Mesothelial cell of epicardium (in vitro differentiated cells): ENCODE data around the gene ENTR1. TPM values are rescaled to one million over a fixed set of nuclear protein-coding genes. Genes with fewer than 3 reads are reported as not detected.

ENCODE experiments used
- DNase-seq, 2 experiments: peaks; one replicate each; pipeline ENCODE4 v3.0.0; 2021; ENCODE audit warnings: low spot score in 2 of 2; ENCODE audit not compliant: unreplicated experiment in 2 of 2
- H3K27ac Mint-ChIP-seq: 2 replicates; pipeline ENCODE4 v1.8.0; 2021; ENCODE audit warnings: mixed read lengths
- H3K27me3 Mint-ChIP-seq: 2 replicates; pipeline ENCODE4 v1.8.0; 2021; ENCODE audit warnings: low read depth, mixed read lengths
- H3K36me3 Mint-ChIP-seq: 2 replicates; pipeline ENCODE4 v1.8.0; 2021; ENCODE audit warnings: mixed read lengths
- H3K4me1 Mint-ChIP-seq: 2 replicates; pipeline ENCODE4 v1.8.0; 2021; ENCODE audit warnings: mixed read lengths
- H3K4me3 Mint-ChIP-seq: 2 replicates; pipeline ENCODE4 v1.8.0; 2021; ENCODE audit warnings: mild to moderate bottlenecking, moderate library complexity, mixed read lengths
- H3K9me3 Mint-ChIP-seq: 2 replicates; pipeline ENCODE4 v1.8.0; 2021; ENCODE audit warnings: mixed read lengths
- total RNA-seq: library from RNA; stranded (reverse); gene quantifications from 3 replicates; pipeline ENCODE4 v1.2.1, GENCODE V29; 2021
- TF ChIP-seq, protein P1 (sequence below): fragments of 200-600 bp; sonication (generic); IDR thresholded peaks from one replicate; pipeline ENCODE4 v1.5.0; 2021; ENCODE audit warnings: antibody characterized with exemption; ENCODE audit not compliant: unreplicated experiment

The ENTR1 gene
- total RNA-seq: 67.3 to 72.1 TPM (median 71.9 TPM) in 3 replicates

- H3K36me3 Mint-ChIP-seq: peaks cover 27% of the 10 kb centered on the region
- DNase-seq: peak; percentile 84 to 96
Measured at GRCh38 chr9:136410500-136411287, at the start of gene ENTR1, which contains the start of gene PMPCA. Gene ENTR1 (minus strand): TSS chr9:136410614. CDS start chr9:136410397, 217 bp downstream. Gene PMPCA (plus strand): TSS chr9:136410658. CDS start chr9:136410669, 11 bp downstream.

DNA sequence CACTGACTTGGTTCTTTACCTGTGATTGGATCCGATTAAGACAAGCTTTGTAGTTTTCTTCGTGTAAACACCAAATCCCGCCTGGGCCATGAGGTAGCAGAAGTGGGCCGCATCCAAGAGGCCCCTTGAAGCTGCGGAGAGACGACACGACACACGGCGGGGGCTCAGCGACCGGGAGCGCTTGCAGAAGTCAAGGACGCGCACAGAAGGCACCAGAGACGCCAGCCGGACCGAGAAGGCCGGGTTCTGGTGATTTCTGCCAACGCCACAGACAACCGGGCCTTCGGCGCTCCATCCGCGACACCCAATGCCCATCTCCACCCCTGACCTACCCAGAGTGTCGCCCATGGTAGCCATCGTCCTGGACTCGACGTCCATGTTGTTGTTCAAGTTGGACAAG, 49.0 kb upstream of the ENTR1 start:
- no peak overlapping the region for H3K4me3 Mint-ChIP-seq
- peaks cover 49% of the 10 kb centered on the region for H3K36me3 Mint-ChIP-seq
- H3K9me3 Mint-ChIP-seq: no peaks in the 10 kb centered on the region
- no peaks in the 10 kb centered on the region for H3K27me3 Mint-ChIP-seq
- no peak overlapping the region for H3K27ac Mint-ChIP-seq
- no peak for DNase-seq
- TF ChIP-seq, protein P1, sequence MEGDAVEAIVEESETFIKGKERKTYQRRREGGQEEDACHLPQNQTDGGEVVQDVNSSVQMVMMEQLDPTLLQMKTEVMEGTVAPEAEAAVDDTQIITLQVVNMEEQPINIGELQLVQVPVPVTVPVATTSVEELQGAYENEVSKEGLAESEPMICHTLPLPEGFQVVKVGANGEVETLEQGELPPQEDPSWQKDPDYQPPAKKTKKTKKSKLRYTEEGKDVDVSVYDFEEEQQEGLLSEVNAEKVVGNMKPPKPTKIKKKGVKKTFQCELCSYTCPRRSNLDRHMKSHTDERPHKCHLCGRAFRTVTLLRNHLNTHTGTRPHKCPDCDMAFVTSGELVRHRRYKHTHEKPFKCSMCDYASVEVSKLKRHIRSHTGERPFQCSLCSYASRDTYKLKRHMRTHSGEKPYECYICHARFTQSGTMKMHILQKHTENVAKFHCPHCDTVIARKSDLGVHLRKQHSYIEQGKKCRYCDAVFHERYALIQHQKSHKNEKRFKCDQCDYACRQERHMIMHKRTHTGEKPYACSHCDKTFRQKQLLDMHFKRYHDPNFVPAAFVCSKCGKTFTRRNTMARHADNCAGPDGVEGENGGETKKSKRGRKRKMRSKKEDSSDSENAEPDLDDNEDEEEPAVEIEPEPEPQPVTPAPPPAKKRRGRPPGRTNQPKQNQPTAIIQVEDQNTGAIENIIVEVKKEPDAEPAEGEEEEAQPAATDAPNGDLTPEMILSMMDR: no peak
- no peaks in the 10 kb centered on the region for H3K4me1 Mint-ChIP-seq

More at GRCh38 chr9:136410500-136411287, at the start of gene ENTR1, which contains the start of gene PMPCA:
- H3K4me3 Mint-ChIP-seq: peak within 1 kb of the TSS; percentile 90
- H3K4me1 Mint-ChIP-seq: peaks cover 30% of the 10 kb centered on the region
- TF ChIP-seq, protein P1: no peak
- H3K27ac Mint-ChIP-seq: peak within 1 kb of the TSS; percentile 97
- H3K27me3 Mint-ChIP-seq: no peaks in the 10 kb centered on the region
- H3K9me3 Mint-ChIP-seq: no peaks in the 10 kb centered on the region

DNA sequence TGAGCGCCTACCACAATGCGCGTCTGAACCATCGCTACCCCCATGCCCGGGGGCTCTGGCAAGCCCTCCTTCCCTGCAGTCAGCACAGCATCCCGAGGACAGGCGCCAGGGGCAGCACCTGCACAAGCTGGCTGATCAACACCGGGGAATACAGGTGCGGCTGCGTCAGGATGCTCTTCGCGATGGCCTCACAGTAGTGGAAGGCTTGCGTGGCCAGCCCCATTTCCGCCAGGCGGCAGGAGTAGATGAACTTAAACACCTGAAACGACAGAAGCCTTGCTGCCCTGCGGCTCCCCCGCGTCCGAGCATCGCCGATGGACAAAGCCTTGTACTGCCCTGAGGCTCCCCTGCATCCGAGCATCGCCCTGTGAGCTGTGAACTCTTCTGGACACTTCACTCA, 46.9 kb upstream of the ENTR1 start:
- TF ChIP-seq, protein P1: no peak
- DNase-seq: no peak
- H3K4me3 Mint-ChIP-seq: no peak overlapping the region
- H3K27ac Mint-ChIP-seq: no peak overlapping the region
- peaks cover 53% of the 10 kb centered on the region for H3K36me3 Mint-ChIP-seq
- H3K27me3 Mint-ChIP-seq: no peaks in the 10 kb centered on the region
- H3K9me3 Mint-ChIP-seq: no peaks in the 10 kb centered on the region
- no peaks in the 10 kb centered on the region for H3K4me1 Mint-ChIP-seq

DNA sequence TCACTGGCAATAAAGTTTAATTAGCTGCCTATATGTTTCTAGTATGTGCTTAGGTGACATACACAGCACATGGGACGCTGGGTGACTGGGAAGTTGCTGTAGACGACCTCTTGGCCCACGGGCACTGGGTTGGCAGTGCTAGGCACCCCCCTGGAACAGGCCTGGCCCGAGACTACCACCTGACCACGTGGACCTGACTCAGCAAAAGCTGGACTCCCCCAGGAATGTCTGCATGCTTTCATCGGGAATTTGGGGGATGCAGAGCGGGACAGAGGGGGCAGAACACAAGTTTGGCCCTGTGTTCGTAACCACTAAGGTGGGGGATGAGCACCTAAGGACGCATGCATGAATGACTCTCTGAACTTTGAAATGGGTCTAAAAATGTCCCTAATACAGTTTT, 45.8 kb upstream of the ENTR1 start:
- Mint-ChIP-seq H3K27me3 (no peaks in the 10 kb centered on the region), H3K27ac (no peak overlapping the region), H3K36me3 (peaks cover 46% of the 10 kb centered on the region), H3K4me1 (no peaks in the 10 kb centered on the region), H3K4me3 (no peak overlapping the region), H3K9me3 (no peaks in the 10 kb centered on the region)
- TF ChIP-seq, protein P1: no peak
- no peak for DNase-seq

GRCh38 chr9:136455043-136456002, 44.9 kb upstream of the ENTR1 start:
- TF ChIP-seq, protein P1: no peak
- Mint-ChIP-seq H3K4me1 (no peaks in the 10 kb centered on the region), H3K4me3 (no peak overlapping the region), H3K9me3 (no peaks in the 10 kb centered on the region), H3K27ac (no peak overlapping the region), H3K27me3 (no peaks in the 10 kb centered on the region), H3K36me3 (peaks cover 43% of the 10 kb centered on the region)
- DNase-seq: no peak
